Kasumi-1 (cell line): Measurements from ENCODE around the gene CDK4.
"Not testable (repeated sequence)": the region's sequence is repeated elsewhere in the genome, so short reads cannot be mapped to it uniquely, and the experiment has no call there.

Experiments
- DNase-seq, 2 experiments: peaks; one replicate each; lab custom pipeline; 2025; lab: John Stamatoyannopoulos, UW

Gene CDK4

DNA sequence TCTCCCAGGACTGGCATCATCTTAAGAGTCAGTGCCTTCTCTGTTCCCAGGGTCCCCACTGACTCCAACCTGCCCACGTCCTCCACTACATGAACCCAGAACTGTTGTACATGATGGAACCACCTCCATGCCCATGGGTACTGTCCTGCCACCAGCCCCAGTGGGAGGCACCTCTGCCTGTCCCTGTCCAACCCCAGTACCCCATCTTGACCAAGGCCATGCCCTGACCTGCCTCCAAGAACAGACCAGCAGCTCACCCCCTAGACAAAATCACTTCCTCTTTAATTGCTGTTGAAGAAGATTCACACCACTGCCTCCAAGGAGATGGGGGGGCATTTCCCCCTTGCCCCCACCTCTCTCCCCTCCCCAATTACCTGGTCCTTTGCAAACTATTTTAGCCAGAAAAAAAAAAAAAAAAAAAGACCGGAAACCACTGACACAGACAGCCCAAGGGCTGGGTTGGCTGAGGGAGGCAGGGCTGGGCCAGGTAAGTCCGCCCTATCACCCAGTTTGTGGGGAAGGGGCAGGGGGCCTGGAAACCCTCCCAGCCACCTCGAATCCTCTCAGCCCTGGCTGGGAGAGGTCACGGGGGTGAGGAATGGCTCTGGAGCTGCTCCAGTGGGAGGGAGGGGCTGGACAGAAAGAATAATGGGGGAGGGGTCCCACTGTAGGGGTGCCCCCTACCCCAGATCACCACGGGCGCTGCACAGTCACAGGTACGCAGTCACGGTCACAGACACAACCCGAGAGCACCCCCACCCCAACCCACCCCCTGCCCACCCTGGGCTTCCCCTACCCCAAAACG is 27.0 kb downstream of the CDK4 start:
- DNase-seq = no peak

DNA sequence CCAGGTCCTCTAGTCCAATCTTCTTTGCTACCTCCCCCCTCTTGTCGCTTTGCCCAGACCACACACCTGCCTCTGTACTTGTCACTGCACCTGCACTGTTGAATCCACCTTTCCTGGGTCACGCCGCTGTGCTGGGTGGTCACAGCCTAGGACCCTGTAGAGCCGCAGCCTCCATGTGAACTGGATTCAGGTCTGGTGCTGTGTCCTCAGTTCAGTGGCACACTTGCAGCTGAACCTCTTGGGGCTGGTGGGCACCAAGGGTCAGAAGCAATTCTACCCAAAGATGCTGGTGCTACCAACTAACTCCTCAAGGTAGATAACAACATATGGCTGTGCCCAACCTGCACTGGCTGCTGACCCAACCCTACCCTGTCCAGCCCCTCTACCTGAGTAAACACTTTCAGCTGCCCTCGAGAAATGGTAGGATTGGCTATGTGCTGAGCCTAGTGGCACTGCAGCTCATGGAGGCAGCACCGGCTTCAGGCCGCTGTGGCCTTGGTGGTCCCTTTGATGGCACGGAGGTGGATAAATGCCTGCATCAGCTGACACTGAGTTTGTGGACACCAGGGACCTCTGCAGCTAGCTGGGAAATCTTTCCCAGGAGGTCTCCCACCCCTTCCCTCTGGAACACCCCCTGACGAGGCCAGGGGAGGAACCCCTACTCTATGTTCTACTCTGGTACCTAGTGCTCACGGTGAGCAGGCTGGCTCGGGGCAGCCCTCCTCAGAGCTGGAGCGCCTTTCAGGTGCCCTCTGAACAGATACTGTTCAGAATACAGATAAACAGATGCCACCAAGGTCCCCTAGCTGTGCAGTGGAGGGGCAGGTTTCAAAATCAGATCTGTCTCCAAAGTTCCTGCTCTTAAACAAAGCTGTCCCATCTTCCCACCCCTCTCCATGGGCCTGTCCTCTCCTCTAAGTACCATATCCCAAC is 27.8 kb downstream of the CDK4 start:
- no peak for DNase-seq

GRCh38 chr12:57723630-57723962 is 28.5 kb downstream of the CDK4 start:
- DNase-seq = no peak

- DNase-seq = no peak
These were observed 29.1 kb downstream of the CDK4 start for GRCh38 chr12:57722716-57723629.

DNA sequence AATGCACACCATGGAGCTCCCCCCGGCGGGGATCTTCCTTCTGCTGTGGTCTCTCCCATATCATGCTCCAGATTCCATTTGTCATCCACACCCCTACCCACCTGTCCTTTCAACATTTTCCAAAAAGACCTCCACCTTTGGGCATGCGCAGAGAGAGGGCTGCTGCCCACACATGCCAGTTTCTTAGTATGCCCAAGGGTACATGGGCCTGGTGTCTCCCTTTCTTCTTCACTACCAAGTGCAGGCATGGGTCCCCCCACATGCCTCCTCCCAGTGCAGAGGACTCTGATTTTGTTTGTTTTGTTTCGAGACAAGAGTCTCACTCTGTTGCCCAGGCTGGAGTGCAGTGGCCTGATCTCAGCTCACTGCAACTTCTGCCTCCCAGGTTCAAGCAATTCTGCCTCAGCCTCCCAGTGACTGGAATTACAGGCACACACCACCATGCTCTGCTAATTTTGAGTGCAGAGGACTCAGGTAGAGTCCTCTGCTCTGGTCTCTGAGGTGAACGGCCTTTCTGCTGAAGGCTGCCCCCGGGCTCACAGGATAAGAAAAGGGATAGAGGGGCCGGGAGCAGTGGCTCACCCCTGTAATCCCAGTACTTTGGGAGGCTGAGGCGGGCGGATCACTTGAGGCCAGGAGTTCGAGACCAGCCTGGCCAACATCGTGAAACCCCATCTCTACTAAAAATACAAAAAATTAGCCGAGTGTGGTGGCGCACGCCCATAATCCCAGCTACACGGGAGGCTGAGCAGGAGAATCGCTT is 30.1 kb downstream of the CDK4 start:
- DNase-seq = not testable (repeated sequence)

GRCh38 chr12:57720606-57721595 is 31.2 kb downstream of the CDK4 start:
- no peak for DNase-seq

- DNase-seq = no peak
These were observed 32.1 kb downstream of the CDK4 start for GRCh38 chr12:57719777-57720605.

DNA sequence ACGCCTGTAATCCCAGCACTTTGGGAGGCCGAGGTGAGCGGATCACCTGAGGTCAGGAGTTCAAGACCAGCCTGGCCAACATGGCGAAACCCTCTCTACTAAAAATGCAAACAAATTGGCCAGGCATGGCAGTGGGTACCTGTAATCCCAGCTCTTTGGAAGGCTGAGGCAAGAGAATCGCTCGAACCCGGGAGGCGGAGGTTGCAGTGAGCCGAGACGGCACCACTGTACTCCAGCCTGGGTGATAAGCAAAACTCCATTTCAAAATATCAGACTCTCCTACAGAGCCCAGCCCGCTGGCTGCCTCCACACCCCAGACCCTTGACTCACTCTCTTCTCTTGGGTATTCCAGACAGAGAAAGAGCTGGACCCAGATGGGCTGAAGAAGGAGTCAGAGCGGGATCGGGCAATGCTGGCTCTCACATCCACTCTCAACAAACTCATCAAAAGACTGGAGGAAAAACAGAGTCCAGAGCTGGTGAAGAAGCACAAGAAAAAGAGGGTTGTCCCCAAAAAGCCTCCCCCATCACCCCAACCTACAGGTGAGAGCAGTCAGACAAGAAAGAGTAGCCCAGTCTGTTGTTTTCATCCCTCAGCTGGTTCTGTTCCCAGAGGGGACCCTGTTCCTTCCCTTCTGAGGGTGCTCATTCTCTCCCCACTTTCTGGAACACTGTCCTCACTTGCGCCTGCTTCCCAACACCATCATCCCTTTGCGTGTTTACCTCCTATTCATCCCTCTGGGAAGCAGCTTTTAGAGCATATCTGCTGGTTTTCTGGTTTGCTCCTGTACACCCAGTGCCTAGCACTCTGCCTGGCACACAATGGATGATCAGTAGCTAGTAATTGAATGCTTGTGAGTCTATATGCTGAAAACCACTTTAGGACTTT is 33.2 kb downstream of the CDK4 start:
- no peak for DNase-seq

GRCh38 chr12:57717846-57718640 is 34.1 kb downstream of the CDK4 start:
- no peak for DNase-seq

DNA sequence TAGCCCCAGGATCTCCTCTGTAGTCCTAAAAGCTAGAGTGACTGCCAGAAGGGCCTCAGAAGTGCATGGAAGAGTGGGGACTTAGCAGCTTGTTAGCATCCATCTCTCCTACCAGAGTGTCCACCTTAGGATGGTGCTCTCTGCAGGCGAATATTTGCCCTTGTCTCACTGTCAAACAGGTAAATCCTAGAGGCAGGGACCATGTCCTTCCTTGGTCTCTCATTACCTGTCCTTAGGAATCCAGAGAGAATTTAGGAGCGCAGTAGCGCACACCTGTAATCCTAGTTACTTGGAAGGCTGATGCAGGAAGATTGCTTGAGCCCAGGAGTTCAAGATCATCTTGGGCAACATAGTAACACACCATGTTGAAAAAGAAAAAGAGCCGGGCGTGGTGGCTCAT is 35.0 kb downstream of the CDK4 start:
- no peak for DNase-seq

- DNase-seq = no peak
These were observed 35.8 kb downstream of the CDK4 start for GRCh38 chr12:57716305-57716704.

GRCh38 chr12:57715786-57716185 is 36.3 kb downstream of the CDK4 start:
- DNase-seq = no peak

- DNase-seq = not testable (repeated sequence)
These were observed 36.9 kb downstream of the CDK4 start for GRCh38 chr12:57715036-57715748.

DNA sequence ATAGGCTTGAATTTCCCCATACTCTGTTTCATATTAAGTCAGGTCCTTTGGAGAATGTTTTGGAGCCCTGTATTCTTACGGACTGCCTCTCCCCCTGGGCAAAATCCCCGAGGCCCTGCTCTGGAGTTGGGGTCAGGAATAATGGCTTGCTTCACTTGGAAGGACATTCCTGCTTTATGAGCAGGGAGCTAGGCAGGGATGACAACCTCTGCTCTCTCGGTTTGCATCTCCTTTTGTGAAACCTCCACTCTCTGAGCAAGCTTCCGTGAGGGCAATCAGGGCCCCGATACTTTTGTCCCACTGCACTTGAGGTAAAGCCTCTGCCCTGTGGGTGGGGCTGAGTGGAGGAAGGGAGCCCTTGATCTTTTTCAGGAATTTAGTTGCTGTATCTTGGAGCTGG is 38.9 kb downstream of the CDK4 start:
- no peak for DNase-seq

DNA sequence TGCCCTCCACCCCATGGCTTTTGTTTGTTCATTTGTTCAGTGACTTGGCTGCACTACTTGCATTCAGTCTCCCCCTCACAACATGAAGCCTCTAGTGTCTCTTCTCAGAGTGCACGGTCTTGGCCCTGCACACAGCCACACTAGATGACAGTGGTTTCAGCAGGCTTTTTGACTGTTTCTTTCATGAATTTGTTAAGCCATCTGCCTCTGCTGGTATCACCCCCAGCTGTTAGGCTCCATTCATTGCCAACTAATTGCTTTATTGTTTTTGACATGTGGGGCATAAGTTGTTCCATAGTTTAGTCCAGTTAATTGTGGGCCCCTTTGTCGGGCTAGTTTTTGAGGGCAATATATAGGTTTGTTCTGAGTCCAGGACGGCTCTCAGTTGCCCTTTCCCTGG is 39.4 kb downstream of the CDK4 start:
- no peak for DNase-seq

DNA sequence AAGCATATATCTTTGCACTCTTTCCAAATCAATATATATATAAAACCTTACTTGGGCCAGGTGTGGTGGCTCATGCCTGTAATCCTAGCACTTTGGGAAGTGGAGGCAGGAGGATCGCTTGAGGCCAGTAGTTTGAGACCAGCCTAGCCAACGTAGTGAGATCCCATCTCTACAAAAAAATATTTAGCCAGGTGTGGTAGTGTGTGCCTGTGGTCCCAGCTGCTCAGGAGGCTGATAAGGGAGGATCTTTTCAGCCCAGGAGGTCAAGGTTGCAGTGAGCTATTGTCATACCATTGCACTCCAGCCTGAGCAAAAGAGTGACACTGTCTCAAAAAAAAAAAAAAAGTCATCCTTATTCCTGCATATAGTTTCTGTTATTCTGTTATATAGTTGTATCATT is 43.8 kb downstream of the CDK4 start:
- DNase-seq = no peak

GRCh38 chr12:57707250-57707649 is 44.9 kb downstream of the CDK4 start:
- no peak for DNase-seq
